Osteoblast (primary cell): ENCODE measurements around the gene PSTPIP2. TPM values are rescaled to one million over a fixed set of nuclear protein-coding genes. Genes with fewer than 3 reads are reported as not detected.

Experiments used
- DNase-seq: peaks from one replicate; pipeline ENCODE4 v3.0.0; 2011; ENCODE audit warnings: low spot score, mixed read lengths; ENCODE audit not compliant: insufficient read length; ENCODE audit errors: missing footprints
- H2AFZ ChIP-seq: 2 replicates; pipeline ENCODE4 v1.6.0; 2011; ENCODE audit warnings: mild to moderate bottlenecking, low read length
- H3K27ac ChIP-seq: 2 replicates; pipeline ENCODE4 v1.5.1; 2011; ENCODE audit warnings: mild to moderate bottlenecking, low read depth, low read length, moderate library complexity
- H3K27me3 ChIP-seq: 2 replicates; pipeline ENCODE4 v1.6.0; 2012; ENCODE audit warnings: mild to moderate bottlenecking, control low read depth, inconsistent platforms, low read length, moderate library complexity; ENCODE audit not compliant: insufficient read depth
- H3K36me3 ChIP-seq: 2 replicates; pipeline ENCODE4 v1.5.1; 2011; ENCODE audit warnings: mild to moderate bottlenecking, low read length, control low read depth, moderate library complexity; ENCODE audit not compliant: insufficient read depth
- H3K4me1 ChIP-seq: 2 replicates; pipeline ENCODE4 v1.5.1; 2011; ENCODE audit warnings: mild to moderate bottlenecking, low read length, control low read depth, moderate library complexity; ENCODE audit not compliant: insufficient read depth
- H3K4me2 ChIP-seq: 2 replicates; pipeline ENCODE4 v1.6.0; 2011; ENCODE audit warnings: mild to moderate bottlenecking, low read length; ENCODE audit not compliant: insufficient read depth
- H3K4me3 ChIP-seq: fragments of 200-600 bp; sonication (generic); 3 replicates; pipeline ENCODE4 v1.5.1; 2012; ENCODE audit warnings: mild to moderate bottlenecking, low read length, inconsistent platforms; ENCODE audit not compliant: insufficient read depth
- H3K79me2 ChIP-seq: 2 replicates; pipeline ENCODE4 v1.6.0; 2012; ENCODE audit warnings: mild to moderate bottlenecking, low read length, control low read depth, inconsistent platforms; ENCODE audit not compliant: insufficient read depth
- H3K9me3 ChIP-seq: 2 replicates; pipeline ENCODE4 v1.5.1; 2011; ENCODE audit warnings: low read depth, low read length, control low read depth
- H4K20me1 ChIP-seq: 2 replicates; pipeline ENCODE4 v1.6.0; 2012; ENCODE audit warnings: mild to moderate bottlenecking, low read length, control low read depth; ENCODE audit not compliant: insufficient read depth
- CTCF ChIP-seq: IDR thresholded peaks from 2 replicates; pipeline ENCODE4 v1.5.1; 2011; ENCODE audit warnings: mild to moderate bottlenecking, low read depth, low read length, moderate library complexity; ENCODE audit errors: extremely low read depth
- total RNA-seq: library from RNA; depleted of rRNA; stranded (reverse); fragments of >200 nt; gene quantifications from 2 replicates; pipeline ENCODE4 v1.2.3, GENCODE V29; 2012

The PSTPIP2 gene
- total RNA-seq, 1 donor: 5.8 TPM

DNA sequence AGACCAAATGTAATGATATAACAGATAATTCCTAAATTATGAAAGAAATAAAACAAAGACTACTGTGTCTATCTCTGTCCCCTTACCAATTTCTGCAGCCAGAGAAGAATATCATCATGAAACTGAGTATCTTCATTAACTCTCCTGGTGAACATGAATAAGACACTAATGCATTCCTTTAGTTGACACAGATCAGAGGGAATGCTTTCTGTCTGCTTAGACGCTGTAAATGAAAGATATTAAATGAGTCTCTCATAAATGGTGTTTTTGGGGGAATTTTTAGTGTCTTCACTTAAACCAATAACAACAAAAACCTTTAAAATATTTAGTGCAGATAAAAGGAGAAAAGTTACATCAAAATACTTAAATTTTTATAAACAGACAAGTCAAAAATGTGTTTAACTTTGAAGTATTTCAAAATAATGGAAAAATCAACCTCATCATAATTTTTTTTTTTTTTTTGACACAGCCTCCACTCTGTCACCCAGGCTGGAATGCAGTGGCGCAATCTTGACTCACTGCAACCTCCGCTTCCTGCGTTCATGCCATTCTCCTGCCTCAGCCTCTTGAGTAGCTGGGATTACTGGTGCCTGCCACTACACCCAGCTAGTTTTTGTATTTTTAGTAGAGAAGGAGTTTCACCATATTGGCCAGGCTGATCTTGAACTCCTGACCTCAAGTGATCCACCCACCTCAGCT, 120.9 kb downstream of the PSTPIP2 start:
- peak; percentile 6 for DNase-seq
- peak overlapping the region; percentile 32 for H3K4me3 ChIP-seq
- H3K9me3 ChIP-seq: no peaks in the 10 kb centered on the region

DNA sequence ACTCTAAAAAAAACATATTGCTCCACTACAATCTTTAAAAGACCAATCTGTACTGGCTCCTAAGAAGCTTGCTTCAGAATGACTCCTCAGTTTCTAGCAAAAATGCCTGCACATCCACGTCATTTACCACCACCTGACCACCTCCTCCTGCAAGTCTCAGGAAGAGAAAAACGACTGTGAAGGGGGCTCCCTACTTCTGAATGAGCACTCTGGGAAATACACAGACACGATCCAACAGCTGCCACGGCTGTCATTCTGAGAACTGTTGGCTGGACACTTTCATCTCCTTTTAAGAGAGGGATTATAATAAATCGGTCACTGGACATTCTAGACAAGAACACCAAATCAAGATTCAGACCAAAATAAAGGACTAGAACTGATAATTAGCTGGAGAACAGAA, 126.4 kb downstream of the PSTPIP2 start:
- H3K4me2 ChIP-seq: no peak overlapping the region
- H3K27ac ChIP-seq: peak overlapping the region; percentile 2
- peaks cover 66% of the 10 kb centered on the region for H3K79me2 ChIP-seq
- no peak for TF ChIP-seq CTCF
- no peak overlapping the region for H2AFZ ChIP-seq
- peaks cover 26% of the 10 kb centered on the region for H3K4me1 ChIP-seq
- no peaks in the 10 kb centered on the region for H3K27me3 ChIP-seq
- peaks cover 99% of the 10 kb centered on the region for H3K36me3 ChIP-seq
- H3K9me3 ChIP-seq: no peaks in the 10 kb centered on the region
- no peak for DNase-seq
- no peak overlapping the region for H3K4me3 ChIP-seq
- no peaks in the 10 kb centered on the region for H4K20me1 ChIP-seq

More for the DNA sequence above, 120.9 kb downstream of the PSTPIP2 start:
- H3K27ac ChIP-seq: peak overlapping the region; percentile 92
- H3K27me3 ChIP-seq: no peaks in the 10 kb centered on the region
- H4K20me1 ChIP-seq: no peaks in the 10 kb centered on the region
- H3K4me2 ChIP-seq: peak overlapping the region; percentile 63
- peaks cover 71% of the 10 kb centered on the region for H3K79me2 ChIP-seq
- H3K36me3 ChIP-seq: peaks cover 92% of the 10 kb centered on the region
- no peak overlapping the region for H2AFZ ChIP-seq
- H3K4me1 ChIP-seq: peaks cover 67% of the 10 kb centered on the region
- no peak for TF ChIP-seq CTCF

GRCh38 chr18:45940724-45941123, 131.3 kb downstream of the PSTPIP2 start:
- peaks cover 52% of the 10 kb centered on the region for H3K79me2 ChIP-seq
- H3K27ac ChIP-seq: no peak overlapping the region
- no peaks in the 10 kb centered on the region for H3K27me3 ChIP-seq
- peaks cover under 1% of the 10 kb centered on the region for H4K20me1 ChIP-seq
- no peak for TF ChIP-seq CTCF
- no peaks in the 10 kb centered on the region for H3K9me3 ChIP-seq
- peaks cover 12% of the 10 kb centered on the region for H3K4me1 ChIP-seq
- no peak overlapping the region for H2AFZ ChIP-seq
- peaks cover 87% of the 10 kb centered on the region for H3K36me3 ChIP-seq
- H3K4me3 ChIP-seq: no peak overlapping the region
- DNase-seq: no peak
- H3K4me2 ChIP-seq: no peak overlapping the region

DNA sequence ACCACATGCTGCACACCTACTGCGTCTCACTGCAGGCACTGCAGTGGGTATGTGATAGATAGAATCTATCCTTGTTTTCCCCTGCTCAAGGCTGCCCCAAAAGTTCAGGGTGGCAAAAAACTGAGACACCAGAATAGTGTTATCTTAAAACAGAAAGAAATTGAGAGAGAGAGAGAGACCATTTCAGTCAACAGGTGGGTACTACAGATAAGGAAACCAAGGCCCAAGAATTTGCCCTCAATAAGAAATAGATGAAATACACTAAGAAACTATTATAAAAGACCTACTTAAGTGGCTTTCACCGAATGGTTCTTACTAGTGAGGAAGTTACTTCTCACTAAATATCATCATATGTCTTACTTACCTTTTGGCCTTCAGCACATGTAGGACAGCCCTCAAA, 132.8 kb downstream of the PSTPIP2 start:
- TF ChIP-seq CTCF: no peak
- no peak overlapping the region for H3K27ac ChIP-seq
- peaks cover 5% of the 10 kb centered on the region for H4K20me1 ChIP-seq
- no peaks in the 10 kb centered on the region for H3K27me3 ChIP-seq
- H3K4me2 ChIP-seq: no peak overlapping the region
- peaks cover 82% of the 10 kb centered on the region for H3K36me3 ChIP-seq
- H3K4me1 ChIP-seq: peaks cover 17% of the 10 kb centered on the region
- H2AFZ ChIP-seq: no peak overlapping the region
- H3K9me3 ChIP-seq: no peaks in the 10 kb centered on the region
- no peak overlapping the region for H3K4me3 ChIP-seq
- peaks cover 58% of the 10 kb centered on the region for H3K79me2 ChIP-seq
- DNase-seq: no peak
